ENCODE data around the gene HIVEP3. TPM values are rescaled to one million over a fixed set of nuclear protein-coding genes. Genes with fewer than 3 reads are reported as not detected.

HIVEP3 gene
- total and polyA plus RNA-seq, 7 donors: 0.70 to 3.4 (median 2.1) TPM

DNA sequence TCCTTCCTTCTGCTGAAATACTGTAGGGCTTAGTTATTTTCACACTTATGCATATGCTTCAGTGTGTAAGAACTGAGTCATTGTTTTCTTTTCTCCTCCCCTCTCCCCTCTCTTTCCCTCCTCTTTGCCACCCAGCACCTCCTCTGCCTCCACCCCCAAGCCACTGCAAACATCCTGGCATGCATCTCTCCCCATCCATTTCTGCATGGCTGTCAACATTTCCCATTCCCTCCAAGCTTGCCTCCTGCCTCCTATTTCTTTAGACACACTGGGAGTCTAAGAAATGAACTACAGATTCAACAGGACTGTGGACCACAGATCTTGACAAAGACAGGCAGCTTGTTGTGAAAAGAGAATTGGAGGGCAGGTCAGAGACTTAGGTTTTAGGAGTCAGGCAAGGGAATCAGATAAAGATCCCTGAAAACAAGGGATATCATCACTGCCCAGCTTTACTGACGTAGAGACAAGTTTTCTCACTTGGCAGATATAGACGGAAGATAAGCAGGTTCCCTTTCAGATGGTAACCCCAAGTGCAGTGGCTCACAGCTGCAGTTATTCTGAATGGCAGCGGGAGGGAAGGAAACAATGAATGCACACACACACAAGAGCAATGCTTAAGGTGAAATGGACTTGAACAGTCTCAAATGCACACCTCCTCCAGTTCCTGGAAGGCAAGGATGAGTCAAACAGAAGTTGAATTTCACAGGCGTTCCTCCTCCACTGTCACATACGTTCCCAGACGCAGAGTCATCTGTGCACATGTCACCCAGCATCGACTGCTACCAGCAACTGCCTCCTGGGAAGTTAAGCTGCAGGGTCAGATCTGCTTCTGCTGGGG is 56.1 kb downstream of the HIVEP3 start:
- intact Hi-C loops (cut with DNase I): no loop called here

DNA sequence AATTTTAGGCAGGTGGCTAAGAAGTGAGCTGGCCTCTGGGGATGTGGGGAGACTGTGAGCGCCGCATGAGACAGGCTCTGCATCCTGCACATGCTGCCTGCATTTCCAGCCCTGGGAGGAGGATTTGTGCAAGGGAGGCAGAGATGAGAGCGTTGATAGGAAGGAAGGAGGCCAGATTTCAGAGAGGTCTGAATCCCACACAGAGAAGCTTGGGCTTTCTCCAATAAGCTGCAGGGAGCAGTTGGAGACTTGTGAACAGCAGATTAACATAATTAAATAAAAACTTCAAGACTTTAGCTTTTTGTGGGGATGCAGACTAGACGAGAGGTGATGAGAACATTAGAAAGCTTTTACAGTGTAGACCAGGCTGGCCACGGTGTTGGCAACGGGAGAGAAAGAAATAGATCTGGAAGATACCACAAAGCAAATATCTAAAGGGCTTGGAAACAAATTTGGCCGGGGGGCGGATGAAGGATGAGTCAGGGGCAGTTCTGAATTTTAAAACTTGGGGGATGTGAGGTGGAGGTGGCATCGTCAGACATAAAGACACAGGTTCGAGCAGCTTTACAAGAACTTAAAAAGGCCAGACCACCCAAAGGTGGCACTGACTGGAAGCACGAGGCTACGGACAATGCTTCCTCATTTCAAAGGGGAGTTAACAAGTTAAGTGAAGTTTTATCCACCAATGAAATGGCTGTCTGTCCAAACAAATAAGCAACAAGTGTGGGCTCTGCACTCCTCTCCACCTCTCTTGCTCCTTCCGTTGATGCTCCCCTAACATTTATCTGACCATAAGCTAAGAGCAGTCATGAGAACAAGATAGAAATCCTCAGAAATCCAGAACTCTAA is 57.0 kb downstream of the HIVEP3 start:
- intact Hi-C loops (cut with DNase I): no loop called here

More for the DNA sequence above, 56.1 kb downstream of the HIVEP3 start:
- ATAC-seq: no peak
- no peaks in the 10 kb centered on the region for H3K9me3 ChIP-seq
- H3K4me3 ChIP-seq: no peak overlapping the region
- 83 to 90% (median 85%) methylated on average over 7 of the region's 7 CpGs for WGBS, 3 donors
- H3K4me1 ChIP-seq: peaks cover 10% of the 10 kb centered on the region
- no peaks in the 10 kb centered on the region for H3K27me3 ChIP-seq (ENCODE audit: insufficient read depth in 3 of 3, low read length in 2 of 3)
- no peak for DNase-seq
- TF ChIP-seq, protein P1, sequence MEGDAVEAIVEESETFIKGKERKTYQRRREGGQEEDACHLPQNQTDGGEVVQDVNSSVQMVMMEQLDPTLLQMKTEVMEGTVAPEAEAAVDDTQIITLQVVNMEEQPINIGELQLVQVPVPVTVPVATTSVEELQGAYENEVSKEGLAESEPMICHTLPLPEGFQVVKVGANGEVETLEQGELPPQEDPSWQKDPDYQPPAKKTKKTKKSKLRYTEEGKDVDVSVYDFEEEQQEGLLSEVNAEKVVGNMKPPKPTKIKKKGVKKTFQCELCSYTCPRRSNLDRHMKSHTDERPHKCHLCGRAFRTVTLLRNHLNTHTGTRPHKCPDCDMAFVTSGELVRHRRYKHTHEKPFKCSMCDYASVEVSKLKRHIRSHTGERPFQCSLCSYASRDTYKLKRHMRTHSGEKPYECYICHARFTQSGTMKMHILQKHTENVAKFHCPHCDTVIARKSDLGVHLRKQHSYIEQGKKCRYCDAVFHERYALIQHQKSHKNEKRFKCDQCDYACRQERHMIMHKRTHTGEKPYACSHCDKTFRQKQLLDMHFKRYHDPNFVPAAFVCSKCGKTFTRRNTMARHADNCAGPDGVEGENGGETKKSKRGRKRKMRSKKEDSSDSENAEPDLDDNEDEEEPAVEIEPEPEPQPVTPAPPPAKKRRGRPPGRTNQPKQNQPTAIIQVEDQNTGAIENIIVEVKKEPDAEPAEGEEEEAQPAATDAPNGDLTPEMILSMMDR (IDR thresholded peaks at IDR 0.05): no peak
- H3K36me3 ChIP-seq (ENCODE audit: insufficient read depth in 1 of 2, low read depth in 1 of 2): no peaks in the 10 kb centered on the region
- H3K27ac ChIP-seq: no peak overlapping the region

DNA sequence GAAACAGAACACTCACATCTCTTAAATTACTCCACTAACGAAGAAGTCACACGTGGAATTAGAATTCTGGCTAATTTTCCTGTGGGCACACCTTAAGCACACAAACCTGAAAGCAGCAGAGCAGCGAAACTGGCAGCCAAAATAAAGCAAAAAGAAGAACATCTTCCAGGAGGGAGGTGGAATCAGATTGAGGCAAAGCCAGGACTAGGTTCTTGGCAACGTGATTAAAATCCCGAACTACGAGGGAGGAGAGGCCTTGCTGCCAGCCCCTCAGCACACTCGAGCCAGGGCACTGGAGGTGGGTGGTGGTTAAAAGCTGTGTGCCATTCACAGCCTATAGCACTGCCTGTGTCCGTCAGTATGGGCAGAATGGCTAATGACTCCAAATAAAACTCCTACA is 58.0 kb downstream of the HIVEP3 start:
- H3K36me3 ChIP-seq (ENCODE audit: insufficient read depth in 1 of 2, low read depth in 1 of 2): no peaks in the 10 kb centered on the region
- H3K4me3 ChIP-seq: no peak overlapping the region
- TF ChIP-seq, protein P1 (IDR thresholded peaks at IDR 0.05): no peak
- no peaks in the 10 kb centered on the region for H3K9me3 ChIP-seq
- intact Hi-C loops (cut with DNase I): no loop called here
- H3K27ac ChIP-seq: no peak overlapping the region
- ATAC-seq (no peak), DNase-seq (no peak)
- no peaks in the 10 kb centered on the region for H3K27me3 ChIP-seq (ENCODE audit: insufficient read depth in 3 of 3, low read length in 2 of 3)
- peaks cover 13% of the 10 kb centered on the region for H3K4me1 ChIP-seq
- WGBS, 3 donors: 45 to 77% (median 53%) methylated on average over 8 of the region's 8 CpGs

More for the DNA sequence above, 57.0 kb downstream of the HIVEP3 start:
- TF ChIP-seq, protein P1 (IDR thresholded peaks at IDR 0.05): no peak
- 79 to 89% (median 85%) methylated on average over 13 of the region's 13 CpGs for WGBS, 3 donors
- no peaks in the 10 kb centered on the region for H3K36me3 ChIP-seq (ENCODE audit: insufficient read depth in 1 of 2, low read depth in 1 of 2)
- no peak for ATAC-seq
- no peak overlapping the region for H3K4me3 ChIP-seq
- no peaks in the 10 kb centered on the region for H3K9me3 ChIP-seq
- no peak for DNase-seq
- H3K27ac ChIP-seq: no peak overlapping the region
- H3K4me1 ChIP-seq: peaks cover 15% of the 10 kb centered on the region
- no peaks in the 10 kb centered on the region for H3K27me3 ChIP-seq (ENCODE audit: insufficient read depth in 3 of 3, low read length in 2 of 3)

DNA sequence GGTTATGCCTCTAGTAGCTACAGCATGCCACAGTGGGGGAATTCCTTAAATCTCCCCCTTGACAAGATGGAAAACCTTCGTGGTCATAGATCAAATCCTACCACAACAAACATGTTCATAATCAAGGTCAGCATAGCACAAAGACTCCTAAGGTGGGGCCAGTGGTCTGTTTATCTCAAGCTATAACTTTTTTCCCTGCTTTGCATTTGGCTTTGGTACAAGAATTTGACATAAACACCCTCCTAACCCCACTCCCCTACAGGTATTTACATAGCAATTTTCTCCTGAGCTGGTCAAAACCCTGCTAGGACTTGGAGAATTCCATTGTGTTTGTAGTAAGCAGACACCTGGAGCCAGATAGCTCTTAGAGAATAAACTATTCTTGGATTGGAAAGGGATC is 58.5 kb downstream of the HIVEP3 start:
- ATAC-seq (no peak), DNase-seq (no peak)
- TF ChIP-seq, protein P1 (IDR thresholded peaks at IDR 0.05): no peak
- Histone ChIP-seq H3K27ac (no peak overlapping the region), H3K4me1 (peaks cover 16% of the 10 kb centered on the region), H3K27me3 (ENCODE audit: insufficient read depth in 3 of 3, low read length in 2 of 3) (no peaks in the 10 kb centered on the region), H3K4me3 (no peak overlapping the region), H3K36me3 (ENCODE audit: insufficient read depth in 1 of 2, low read depth in 1 of 2) (no peaks in the 10 kb centered on the region), H3K9me3 (no peaks in the 10 kb centered on the region)
- 54 to 67% (median 59%) methylated on average over 1 of the region's 1 CpG for WGBS, 3 donors
- intact Hi-C loops (cut with DNase I): no loop called here
